GM13976 (cell line): ENCODE measurements around the gene IFITM2.
"Not testable (repeated sequence)": the region's sequence is repeated elsewhere in the genome, so short reads cannot be mapped to it uniquely, and the experiment has no call there.

ENCODE experiments used
- DNase-seq: peaks from one replicate; pipeline ENCODE4 v3.0.0; 2012; ENCODE audit warnings: low spot score
- in situ Hi-C: fragments of 300-500 bp; cut with MboI; formaldehyde crosslinking; loops from one replicate; pipeline ENCODE4 v1.12.0; 2022; ENCODE audit warnings: low sequenced_read_pairs, mixed read lengths, inconsistent platforms; ENCODE audit not compliant: unreplicated experiment
- TF ChIP-seq, protein P1 (sequence below): IDR thresholded peaks from 2 replicates; pipeline ENCODE4 v1.5.1; 2012; ENCODE audit warnings: borderline replicate concordance, mild to moderate bottlenecking; ENCODE audit not compliant: insufficient read depth; ENCODE audit errors: extremely low read depth, missing control alignments, control extremely low read depth

Gene IFITM2

DNA sequence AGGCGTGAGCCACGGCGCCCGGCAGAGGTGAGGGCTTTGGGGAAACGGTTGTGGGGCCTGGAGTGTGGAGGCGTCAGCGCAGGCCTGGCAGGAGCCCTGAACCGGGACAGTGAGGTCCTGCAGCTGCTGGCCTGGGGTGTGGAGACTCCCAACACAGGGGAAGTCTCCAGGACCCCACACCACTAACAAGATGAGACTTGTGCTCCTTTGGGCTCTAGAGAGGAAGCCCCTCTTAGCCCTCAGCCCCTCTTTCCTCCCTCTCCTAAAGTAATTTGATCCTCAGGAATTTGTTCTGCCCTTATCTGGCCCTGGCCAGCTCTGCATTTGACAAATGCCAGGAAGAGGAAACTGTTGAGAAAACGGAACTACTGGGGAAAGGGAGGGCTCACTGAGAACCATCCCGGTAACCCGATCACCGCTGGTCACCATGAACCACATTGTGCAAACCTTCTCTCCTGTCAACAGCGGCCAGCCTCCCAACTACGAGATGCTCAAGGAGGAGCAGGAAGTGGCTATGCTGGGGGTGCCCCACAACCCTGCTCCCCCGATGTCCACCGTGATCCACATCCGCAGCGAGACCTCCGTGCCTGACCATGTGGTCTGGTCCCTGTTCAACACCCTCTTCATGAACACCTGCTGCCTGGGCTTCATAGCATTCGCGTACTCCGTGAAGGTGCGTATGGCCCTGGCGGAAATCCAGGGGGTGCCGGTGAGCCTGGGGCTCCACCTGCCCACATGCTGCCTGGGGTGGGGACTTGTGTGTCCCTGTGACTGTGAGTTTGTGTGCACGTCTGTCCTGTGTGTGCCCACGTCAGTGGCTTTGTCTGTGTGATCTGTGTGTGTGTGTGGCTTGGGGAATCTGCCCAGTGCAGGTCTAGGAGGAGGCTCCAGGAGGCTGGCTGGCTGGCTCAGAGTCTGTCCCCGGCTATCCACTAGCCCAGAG lies at the start of gene IFITM2:
Gene IFITM2, plus strand, starts transcription at position 51 of the 943 bp plus-strand sequence. Its CDS starts 377 bp downstream, at position 428.
- in situ Hi-C loops = not testable (repeated sequence)

DNA sequence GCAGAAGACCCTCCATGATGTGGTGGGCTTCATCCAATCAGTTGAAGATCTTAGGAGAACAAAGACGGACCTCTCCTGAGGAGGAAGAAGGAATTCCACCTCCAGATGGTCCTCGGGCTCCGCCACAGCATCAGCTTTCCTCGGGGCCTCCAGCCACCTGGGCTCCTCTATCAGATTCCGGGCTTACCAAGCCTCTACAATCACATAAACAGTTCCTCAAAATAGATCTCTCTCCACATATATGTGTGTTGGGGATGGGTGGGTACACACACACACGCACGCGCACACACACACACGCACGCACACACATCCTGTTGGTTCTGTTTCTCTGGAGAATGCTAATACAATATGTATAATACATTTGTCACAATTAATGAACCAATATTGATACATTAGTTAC lies 48.2 kb upstream of the IFITM2 start:
- DNase-seq = no peak
- in situ Hi-C loops = no loop called here
- TF ChIP-seq, protein P1, sequence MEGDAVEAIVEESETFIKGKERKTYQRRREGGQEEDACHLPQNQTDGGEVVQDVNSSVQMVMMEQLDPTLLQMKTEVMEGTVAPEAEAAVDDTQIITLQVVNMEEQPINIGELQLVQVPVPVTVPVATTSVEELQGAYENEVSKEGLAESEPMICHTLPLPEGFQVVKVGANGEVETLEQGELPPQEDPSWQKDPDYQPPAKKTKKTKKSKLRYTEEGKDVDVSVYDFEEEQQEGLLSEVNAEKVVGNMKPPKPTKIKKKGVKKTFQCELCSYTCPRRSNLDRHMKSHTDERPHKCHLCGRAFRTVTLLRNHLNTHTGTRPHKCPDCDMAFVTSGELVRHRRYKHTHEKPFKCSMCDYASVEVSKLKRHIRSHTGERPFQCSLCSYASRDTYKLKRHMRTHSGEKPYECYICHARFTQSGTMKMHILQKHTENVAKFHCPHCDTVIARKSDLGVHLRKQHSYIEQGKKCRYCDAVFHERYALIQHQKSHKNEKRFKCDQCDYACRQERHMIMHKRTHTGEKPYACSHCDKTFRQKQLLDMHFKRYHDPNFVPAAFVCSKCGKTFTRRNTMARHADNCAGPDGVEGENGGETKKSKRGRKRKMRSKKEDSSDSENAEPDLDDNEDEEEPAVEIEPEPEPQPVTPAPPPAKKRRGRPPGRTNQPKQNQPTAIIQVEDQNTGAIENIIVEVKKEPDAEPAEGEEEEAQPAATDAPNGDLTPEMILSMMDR = no peak

More for the DNA sequence above, at the start of gene IFITM2:
- peak; percentile 58 for DNase-seq

DNA sequence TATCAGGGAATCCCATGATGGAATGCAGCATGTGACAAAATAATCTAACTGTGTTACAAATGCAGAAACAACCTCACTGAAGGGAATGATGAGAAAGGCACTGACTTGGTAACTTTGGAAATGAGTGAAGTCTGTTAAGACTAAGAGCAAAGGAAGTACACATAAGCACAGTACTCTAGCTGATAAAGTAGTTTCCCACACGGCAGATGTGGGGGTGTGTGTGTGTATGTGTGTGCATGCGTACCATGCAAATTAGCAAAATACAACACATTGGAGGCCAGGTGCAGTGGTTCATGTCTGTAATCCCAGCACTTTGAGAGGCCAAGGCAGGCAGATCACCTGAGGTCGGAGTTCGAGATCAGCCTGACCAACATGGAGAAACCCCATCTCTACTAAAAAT lies 46.0 kb upstream of the IFITM2 start:
- no peak for DNase-seq
- in situ Hi-C loops = no loop called here
- TF ChIP-seq, protein P1 = no peak

DNA sequence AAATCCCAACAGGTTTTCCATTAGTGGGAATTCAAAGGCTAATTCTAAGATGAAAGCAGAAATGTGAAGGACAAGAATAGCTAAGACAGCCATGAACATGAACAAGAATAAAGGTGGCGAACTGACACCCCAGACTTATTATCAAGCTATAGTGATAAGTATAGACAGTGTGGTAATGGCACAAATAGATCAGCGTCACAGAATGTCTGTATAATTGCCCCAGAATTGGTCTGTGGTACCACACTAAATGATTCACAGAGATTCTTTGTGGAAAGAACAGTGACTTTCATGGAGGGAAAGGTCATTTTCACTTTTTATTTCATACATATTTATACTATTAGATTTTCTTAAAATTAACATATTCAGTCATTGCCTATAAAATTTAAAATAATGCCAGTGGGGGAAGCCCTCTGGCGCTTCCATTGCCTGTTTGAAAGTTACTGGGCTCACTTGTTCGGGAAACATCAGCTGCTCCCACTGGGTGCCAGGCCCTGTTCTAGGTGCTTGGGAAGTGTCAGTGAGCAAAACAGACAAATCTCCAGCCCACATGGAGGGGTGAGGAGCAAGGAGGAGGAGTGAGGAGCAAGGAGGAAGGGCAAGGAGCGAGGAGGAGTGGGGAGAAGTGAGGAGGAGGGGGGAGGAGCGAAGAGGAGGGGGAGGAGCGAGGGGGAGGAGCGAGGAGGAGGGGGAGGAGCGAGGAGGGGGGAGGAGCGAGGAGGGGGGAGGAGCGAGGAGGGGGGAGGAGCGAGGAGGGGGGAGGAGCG lies 40.8 kb upstream of the IFITM2 start:
- in situ Hi-C loops = no loop called here
- TF ChIP-seq, protein P1 = no peak
- no peak for DNase-seq

DNA sequence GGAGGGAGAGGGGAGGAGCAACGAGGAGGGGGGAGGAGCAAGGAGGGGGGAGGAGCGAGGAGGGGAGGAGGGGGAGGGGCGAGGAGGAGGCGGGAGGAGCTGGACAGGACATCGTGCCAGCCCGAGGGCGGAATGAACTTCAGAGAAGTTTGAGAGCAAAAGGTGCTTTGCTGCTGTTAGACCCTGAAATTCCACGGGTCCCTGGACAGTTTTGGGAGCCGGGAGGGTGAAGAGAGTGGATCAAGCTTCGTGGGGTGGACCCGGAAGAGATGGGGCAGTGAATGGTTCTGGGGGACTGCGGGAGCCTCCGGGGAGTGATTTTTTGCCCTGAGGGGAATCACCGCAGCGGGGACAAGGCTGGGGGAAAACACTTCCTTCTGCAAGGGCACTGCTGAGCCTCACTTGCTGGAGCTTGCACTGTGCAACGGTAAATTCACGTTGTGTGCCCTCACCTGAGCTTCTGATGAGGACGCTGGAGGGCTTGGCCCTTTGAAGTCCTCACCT lies 40.1 kb upstream of the IFITM2 start:
- DNase-seq = peak; percentile 74
- TF ChIP-seq, protein P1 = no peak
- in situ Hi-C loops = no loop called here

DNA sequence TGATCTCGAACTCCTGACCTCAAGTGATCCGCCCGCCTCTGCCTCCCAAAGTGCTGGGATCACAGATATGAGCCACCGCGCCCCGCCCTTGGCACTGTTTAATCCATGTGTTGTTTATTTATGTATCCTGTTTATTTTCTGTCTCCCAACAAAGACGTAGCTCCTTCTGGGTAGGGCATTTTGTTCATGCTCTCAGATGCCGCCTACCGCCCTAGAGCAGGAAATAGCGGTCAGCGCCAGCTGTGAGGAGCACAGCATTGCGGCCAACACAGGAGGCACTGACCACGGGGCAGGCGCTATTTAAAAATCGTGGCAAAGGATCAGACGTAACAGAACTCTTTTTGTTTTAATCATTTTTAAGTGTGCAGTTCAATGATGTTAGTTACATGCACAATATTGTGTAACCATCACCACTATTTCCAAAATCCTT lies 38.9 kb upstream of the IFITM2 start:
- DNase-seq, in situ Hi-C loops: not testable (repeated sequence)

DNA sequence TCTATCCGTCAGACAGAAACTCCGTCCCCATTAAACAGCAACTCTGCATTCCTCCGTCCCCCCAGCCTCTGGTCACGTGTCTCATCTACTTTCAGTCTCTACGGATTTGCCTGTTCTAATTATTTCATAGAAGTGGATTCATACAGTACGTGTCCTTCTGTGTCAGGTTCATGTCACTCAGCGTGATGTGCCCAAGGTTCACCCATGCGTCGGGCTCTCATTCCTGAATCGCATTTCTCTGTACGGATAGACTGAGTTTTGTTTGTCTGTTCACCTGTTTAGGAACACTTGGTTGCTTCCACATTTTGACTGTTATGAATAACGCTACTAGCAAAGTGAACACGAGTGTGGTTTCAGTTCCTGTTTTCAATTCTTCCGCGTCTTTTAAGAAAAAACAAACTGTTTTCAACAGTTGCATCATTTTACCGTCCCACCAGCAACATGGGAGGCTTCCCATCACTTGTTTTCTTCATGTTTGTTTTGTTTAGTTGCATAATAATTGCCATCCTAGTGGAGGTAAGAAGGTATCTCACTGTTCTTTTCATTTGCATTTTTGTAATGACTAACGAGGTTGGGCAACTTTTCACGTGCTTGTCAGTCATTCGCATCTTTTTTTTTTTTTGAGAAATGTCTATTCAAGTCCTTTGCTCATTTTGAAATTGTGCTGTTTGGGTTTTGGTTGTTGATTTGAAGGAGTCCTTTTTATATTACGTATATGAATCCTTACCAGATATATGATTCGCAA lies 38.3 kb upstream of the IFITM2 start:
- TF ChIP-seq, protein P1 = no peak
- in situ Hi-C loops = no loop called here
- DNase-seq = peak; percentile 74
